ENCODE results near the gene SPATS1. TPM values are rescaled to one million over a fixed set of nuclear protein-coding genes. Genes with fewer than 3 reads are reported as not detected.
A peak's percentile ranks its signal among the peaks of the same experiment; 100 is the strongest.

The SPATS1 gene
- total and polyA plus RNA-seq, 7 donors, result not detected

DNA sequence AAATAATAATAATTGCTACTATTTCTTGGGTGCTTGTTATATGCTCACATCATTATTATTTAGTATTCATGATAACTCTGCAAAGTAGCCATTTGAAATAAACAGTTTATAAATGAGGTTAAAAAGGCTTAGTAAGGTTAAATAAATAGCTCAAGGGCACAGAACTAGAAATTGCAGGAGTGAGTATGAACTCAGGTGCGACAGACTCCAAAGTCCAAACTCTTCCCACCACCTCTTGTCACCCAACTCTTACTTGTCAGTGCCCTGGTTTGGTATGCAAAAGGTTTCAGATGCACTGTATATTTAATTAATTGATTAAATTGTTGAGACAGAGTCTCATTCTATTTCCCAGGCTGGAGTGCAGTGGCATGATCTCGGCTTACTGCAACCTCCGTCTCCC, 24.3 kb downstream of the SPATS1 start:
- DNase-seq (no peak), ATAC-seq (no peak)
- 82 to 94% (median 88%) methylated on average over 3 of the region's 3 CpGs for WGBS, 3 donors
- H3K36me3 ChIP-seq (ENCODE audit: insufficient read depth in 1 of 2, low read depth in 1 of 2), result no peaks in the 10 kb centered on the region
- TF ChIP-seq, protein P1, sequence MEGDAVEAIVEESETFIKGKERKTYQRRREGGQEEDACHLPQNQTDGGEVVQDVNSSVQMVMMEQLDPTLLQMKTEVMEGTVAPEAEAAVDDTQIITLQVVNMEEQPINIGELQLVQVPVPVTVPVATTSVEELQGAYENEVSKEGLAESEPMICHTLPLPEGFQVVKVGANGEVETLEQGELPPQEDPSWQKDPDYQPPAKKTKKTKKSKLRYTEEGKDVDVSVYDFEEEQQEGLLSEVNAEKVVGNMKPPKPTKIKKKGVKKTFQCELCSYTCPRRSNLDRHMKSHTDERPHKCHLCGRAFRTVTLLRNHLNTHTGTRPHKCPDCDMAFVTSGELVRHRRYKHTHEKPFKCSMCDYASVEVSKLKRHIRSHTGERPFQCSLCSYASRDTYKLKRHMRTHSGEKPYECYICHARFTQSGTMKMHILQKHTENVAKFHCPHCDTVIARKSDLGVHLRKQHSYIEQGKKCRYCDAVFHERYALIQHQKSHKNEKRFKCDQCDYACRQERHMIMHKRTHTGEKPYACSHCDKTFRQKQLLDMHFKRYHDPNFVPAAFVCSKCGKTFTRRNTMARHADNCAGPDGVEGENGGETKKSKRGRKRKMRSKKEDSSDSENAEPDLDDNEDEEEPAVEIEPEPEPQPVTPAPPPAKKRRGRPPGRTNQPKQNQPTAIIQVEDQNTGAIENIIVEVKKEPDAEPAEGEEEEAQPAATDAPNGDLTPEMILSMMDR (IDR thresholded peaks at IDR 0.05), result no peak
- H3K27me3 ChIP-seq (ENCODE audit: insufficient read depth in 3 of 3, low read length in 2 of 3), result no peaks in the 10 kb centered on the region
- intact Hi-C loops (cut with DNase I), result no loop called here
- H3K9me3 ChIP-seq, result no peaks in the 10 kb centered on the region
- H3K4me1 ChIP-seq, result no peaks in the 10 kb centered on the region
- no peak overlapping the region for H3K4me3 ChIP-seq
- no peak overlapping the region for H3K27ac ChIP-seq

DNA sequence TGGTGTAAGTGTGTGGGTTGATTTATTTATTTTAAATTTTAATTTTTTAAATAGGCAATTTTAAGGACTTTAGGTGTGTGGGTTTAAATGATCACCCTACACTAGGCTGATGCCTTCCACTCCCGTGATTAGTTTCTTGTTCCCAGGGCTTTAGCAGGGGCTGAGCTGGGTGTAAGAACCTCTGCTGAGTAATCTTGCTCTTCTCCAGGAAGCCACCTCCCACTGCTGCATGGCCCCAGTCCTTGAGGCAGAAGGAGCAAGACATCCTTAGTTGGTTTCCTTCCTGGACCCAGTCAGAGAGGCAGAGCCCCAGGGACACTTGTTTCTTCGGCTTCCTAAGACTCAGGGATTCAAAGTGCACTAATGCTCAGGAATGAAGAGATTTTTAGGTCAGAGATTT, 25.2 kb downstream of the SPATS1 start:
- intact Hi-C loops (cut with DNase I), result no loop called here
- no peak for ATAC-seq
- Histone ChIP-seq H3K27ac (no peak overlapping the region), H3K9me3 (no peaks in the 10 kb centered on the region), H3K4me1 (no peaks in the 10 kb centered on the region), H3K27me3 (ENCODE audit: insufficient read depth in 3 of 3, low read length in 2 of 3) (no peaks in the 10 kb centered on the region), H3K36me3 (ENCODE audit: insufficient read depth in 1 of 2, low read depth in 1 of 2) (no peaks in the 10 kb centered on the region), H3K4me3 (no peak overlapping the region)
- no peak for DNase-seq
- 26 to 39% (median 32%) methylated on average over 2 of the region's 2 CpGs for WGBS, 3 donors
- TF ChIP-seq, protein P1 (IDR thresholded peaks at IDR 0.05), result no peak

DNA sequence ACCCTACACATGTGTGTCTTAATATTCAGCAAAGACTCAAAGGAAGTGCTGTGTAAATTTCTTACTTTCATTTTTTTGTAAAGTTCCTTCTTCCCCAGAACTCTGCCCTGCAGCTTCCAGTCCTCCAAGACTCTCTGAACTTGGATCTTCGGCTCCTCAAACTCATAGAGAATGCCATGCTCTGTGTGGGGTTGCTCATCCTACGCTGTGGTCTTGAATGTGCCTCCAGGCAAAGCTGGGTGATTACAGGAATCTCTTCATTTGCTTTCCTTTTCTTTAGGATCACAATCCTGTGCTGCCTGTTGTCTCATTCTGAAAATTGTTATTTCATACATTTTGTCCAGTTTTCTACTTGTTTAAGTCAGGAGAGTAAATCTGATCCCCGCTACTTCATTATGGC, 30.6 kb downstream of the SPATS1 start:
- no peak overlapping the region for H3K4me3 ChIP-seq
- DNase-seq (no peak), ATAC-seq (no peak)
- no peaks in the 10 kb centered on the region for H3K9me3 ChIP-seq
- H3K4me1 ChIP-seq, result no peaks in the 10 kb centered on the region
- no peaks in the 10 kb centered on the region for H3K36me3 ChIP-seq (ENCODE audit: insufficient read depth in 1 of 2, low read depth in 1 of 2)
- intact Hi-C loops (cut with DNase I), result no loop called here
- no peak overlapping the region for H3K27ac ChIP-seq
- H3K27me3 ChIP-seq (ENCODE audit: insufficient read depth in 3 of 3, low read length in 2 of 3), result no peaks in the 10 kb centered on the region
- WGBS, 3 donors, result 63 to 87% (median 79%) methylated on average over 3 of the region's 3 CpGs
- TF ChIP-seq, protein P1 (IDR thresholded peaks at IDR 0.05), result no peak

DNA sequence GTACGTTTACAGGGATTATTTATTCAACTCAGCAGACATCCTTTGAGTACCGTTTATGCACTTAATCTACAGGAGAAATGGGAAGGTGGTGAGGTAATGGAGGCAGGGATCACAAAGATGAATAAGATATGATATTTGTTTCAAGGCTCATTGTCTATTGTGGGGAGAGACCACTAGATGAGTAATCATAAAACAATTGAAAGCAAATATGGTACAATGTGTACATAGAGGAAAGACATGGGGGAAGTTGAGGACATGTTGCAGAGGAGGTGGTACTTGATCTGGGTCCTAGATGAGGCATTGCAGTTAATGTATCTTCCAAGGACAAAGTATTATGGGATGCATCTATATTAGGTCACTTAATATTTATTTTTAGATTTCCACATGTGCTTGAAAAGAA, 31.3 kb downstream of the SPATS1 start:
- intact Hi-C loops (cut with DNase I), result no loop called here
- Histone ChIP-seq H3K9me3 (no peaks in the 10 kb centered on the region), H3K36me3 (ENCODE audit: insufficient read depth in 1 of 2, low read depth in 1 of 2) (no peaks in the 10 kb centered on the region), H3K4me3 (no peak overlapping the region), H3K27ac (no peak overlapping the region), H3K4me1 (no peaks in the 10 kb centered on the region), H3K27me3 (ENCODE audit: insufficient read depth in 3 of 3, low read length in 2 of 3) (no peaks in the 10 kb centered on the region)
- ATAC-seq (peak in 1 of 4 donors; percentile 64), DNase-seq (no peak)
- TF ChIP-seq, protein P1 (IDR thresholded peaks at IDR 0.05), result no peak
- 58 to 66% (median 62%) methylated on average over 2 of the region's 2 CpGs for WGBS, 3 donors

DNA sequence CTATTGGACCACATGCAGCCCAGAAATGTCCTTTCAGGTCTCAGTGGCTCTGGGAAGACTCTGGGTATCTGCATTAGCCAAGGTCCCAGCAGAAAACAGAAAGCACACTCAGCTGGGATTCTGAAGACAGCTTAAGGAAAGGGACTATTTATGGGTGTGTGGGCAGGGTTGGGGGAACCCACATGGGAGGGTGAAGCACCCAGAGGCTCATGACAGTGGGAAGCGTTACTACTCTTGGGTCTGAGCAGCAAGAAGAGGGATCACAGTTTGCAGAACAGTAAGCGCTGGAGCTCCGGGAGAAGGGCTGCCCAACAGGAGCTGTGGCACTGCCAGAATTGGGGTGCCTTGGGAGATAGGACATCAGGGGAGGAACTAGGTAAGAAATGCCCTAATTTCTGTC, 32.6 kb downstream of the SPATS1 start:
- no peak overlapping the region for H3K4me3 ChIP-seq
- DNase-seq (no peak), ATAC-seq (no peak)
- TF ChIP-seq, protein P1 (IDR thresholded peaks at IDR 0.05), result no peak
- intact Hi-C loops (cut with DNase I), result no loop called here
- WGBS, 3 donors, result 84 to 92% (median 89%) methylated on average over 3 of the region's 3 CpGs
- no peaks in the 10 kb centered on the region for H3K36me3 ChIP-seq (ENCODE audit: insufficient read depth in 1 of 2, low read depth in 1 of 2)
- no peaks in the 10 kb centered on the region for H3K4me1 ChIP-seq
- H3K9me3 ChIP-seq, result no peaks in the 10 kb centered on the region
- no peak overlapping the region for H3K27ac ChIP-seq
- H3K27me3 ChIP-seq (ENCODE audit: insufficient read depth in 3 of 3, low read length in 2 of 3), result no peaks in the 10 kb centered on the region
